ENCODE measurements around the gene C19orf25. TPM values are rescaled to one million over a fixed set of nuclear protein-coding genes. Genes with fewer than 3 reads are reported as not detected.

The C19orf25 gene
- 29.3 and 34.2 TPM in 2 replicates for total RNA-seq (2014; rRNA removed; shearing (Covaris generic))

DNA sequence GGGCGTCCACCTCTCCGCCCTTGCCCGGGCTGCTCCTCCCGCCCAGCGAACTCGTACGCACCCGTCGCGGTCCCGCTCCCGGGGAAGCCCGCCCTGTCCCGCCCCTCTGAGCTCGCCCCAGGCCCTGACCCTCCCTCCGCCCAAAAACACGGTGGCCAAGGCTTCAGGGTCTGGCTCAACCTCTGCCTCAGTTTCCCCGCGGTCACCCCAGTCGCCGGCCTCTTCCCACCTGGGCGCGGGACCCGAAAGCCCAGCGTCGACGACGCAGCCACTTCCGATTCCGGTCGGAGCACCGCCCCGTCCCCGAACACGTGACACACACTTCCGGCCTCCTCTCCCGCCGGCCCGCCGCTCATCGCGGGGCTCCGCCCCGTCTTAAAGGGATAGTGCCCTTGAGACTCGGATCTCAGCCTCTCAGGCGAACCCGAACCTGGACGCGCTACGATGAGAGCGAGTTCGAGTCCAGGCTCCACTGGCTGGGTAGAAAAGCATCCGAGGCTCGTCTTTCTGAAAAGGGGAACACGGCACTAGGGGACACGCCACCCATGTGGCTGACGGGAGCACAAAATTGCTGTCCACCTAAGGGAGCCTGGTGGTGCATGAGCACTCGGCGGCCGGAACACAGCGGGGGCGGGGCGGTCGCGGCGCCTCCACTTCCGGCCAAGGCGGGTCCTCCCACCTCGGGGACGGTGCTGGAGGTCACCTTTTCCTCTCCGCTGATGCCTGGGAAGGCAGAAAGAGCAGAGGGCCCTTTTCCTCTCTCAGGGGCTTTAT lies at the start of gene C19orf25:
Gene C19orf25 (minus strand): TSS at position 282 of the 774 bp plus-strand sequence. CDS start 312 bp downstream, outside the sequence.
- peak; percentile 96 for DNase-seq (ENCODE audit: low read depth in 1 of 2, low spot score in 2 of 2)
- Histone ChIP-seq H3K36me3 (peaks cover 25% of the 10 kb centered on the region), H3K27ac (peak within 1 kb of the TSS; percentile 33), H3K27me3 (replicated peaks) (no peaks in the 10 kb centered on the region), H3K4me3 (peak within 1 kb of the TSS; percentile 55), H3K9me3 (replicated peaks) (no peaks in the 10 kb centered on the region), H3K4me1 (replicated peaks) (peaks cover 12% of the 10 kb centered on the region)

DNA sequence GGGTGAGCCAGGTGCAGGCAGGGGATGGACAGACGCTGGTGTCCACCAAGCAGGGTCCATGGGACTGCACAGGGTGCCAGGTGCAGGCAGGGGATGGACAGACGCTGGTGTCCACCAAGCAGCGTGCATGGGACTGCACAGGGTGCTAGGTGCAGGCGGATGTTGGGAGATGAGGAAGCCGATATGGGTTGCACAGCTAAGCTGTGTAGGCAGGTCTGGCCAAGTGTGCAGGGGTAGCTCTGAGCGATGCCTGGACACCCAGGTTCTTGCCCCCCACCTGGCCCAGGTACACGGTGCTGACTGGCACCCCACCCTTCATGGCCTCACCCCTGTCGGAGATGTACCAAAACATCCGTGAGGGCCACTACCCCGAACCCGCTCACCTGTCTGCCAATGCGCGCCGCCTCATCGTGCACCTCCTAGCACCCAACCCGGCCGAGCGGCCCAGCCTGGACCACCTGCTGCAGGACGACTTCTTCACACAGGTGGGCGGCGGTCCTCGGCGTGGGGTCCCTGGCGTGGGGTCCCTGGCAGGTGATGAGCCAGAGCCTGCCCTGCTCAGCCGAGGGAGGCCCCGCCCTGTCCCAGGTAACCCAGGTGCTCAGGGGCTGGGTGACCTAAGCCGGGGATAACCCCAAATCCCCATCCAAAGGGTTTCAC lies 48.8 kb upstream of the C19orf25 start:
- no peak for DNase-seq (ENCODE audit: low read depth in 1 of 2, low spot score in 2 of 2)
- H3K9me3 ChIP-seq (replicated peaks): no peaks in the 10 kb centered on the region
- no peak overlapping the region for H3K4me3 ChIP-seq
- no peak overlapping the region for H3K27ac ChIP-seq
- H3K27me3 ChIP-seq (replicated peaks): peaks cover 41% of the 10 kb centered on the region
- H3K4me1 ChIP-seq (replicated peaks): no peaks in the 10 kb centered on the region
- no peaks in the 10 kb centered on the region for H3K36me3 ChIP-seq

- no peak overlapping the region for H3K27ac ChIP-seq
- H3K4me3 ChIP-seq: no peak overlapping the region
- no peak for DNase-seq (ENCODE audit: low read depth in 1 of 2, low spot score in 2 of 2)
- H3K36me3 ChIP-seq: no peaks in the 10 kb centered on the region
- peaks cover 45% of the 10 kb centered on the region for H3K27me3 ChIP-seq (replicated peaks)
- H3K9me3 ChIP-seq (replicated peaks): no peaks in the 10 kb centered on the region
- no peaks in the 10 kb centered on the region for H3K4me1 ChIP-seq (replicated peaks)
Measured at GRCh38 chr19:1526979-1527649, 48.1 kb upstream of the C19orf25 start.

GRCh38 chr19:1526066-1526778 lies 47.2 kb upstream of the C19orf25 start:
- H3K27me3 ChIP-seq (replicated peaks): peaks cover 41% of the 10 kb centered on the region
- H3K36me3 ChIP-seq: no peaks in the 10 kb centered on the region
- H3K4me1 ChIP-seq (replicated peaks): no peaks in the 10 kb centered on the region
- no peaks in the 10 kb centered on the region for H3K9me3 ChIP-seq (replicated peaks)
- no peak for DNase-seq (ENCODE audit: low read depth in 1 of 2, low spot score in 2 of 2)
- H3K27ac ChIP-seq: no peak overlapping the region
- no peak overlapping the region for H3K4me3 ChIP-seq

- no peaks in the 10 kb centered on the region for H3K9me3 ChIP-seq (replicated peaks)
- no peak overlapping the region for H3K27ac ChIP-seq
- H3K36me3 ChIP-seq: no peaks in the 10 kb centered on the region
- H3K4me3 ChIP-seq: no peak overlapping the region
- no peak for DNase-seq (ENCODE audit: low read depth in 1 of 2, low spot score in 2 of 2)
- H3K27me3 ChIP-seq (replicated peaks): peaks cover 43% of the 10 kb centered on the region
- H3K4me1 ChIP-seq (replicated peaks): no peaks in the 10 kb centered on the region
Measured at GRCh38 chr19:1525343-1525742, 46.3 kb upstream of the C19orf25 start.

DNA sequence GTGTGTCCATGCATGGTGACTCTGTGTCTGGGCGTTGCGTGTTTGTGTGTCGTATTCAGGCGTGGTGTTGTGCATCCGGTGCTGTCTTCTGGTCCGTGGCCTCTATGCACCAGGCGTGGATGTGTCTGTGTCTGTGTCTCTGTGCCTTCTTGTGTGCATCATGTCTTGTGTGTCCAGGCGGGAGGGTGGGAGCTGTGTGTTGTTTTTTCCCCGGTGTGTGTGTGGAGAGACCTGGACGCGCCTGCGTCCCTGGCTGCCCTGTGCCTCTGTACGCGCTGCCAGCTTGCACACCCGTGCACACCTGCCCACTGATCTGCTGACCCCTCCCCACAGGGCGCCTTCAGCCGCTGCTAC lies 45.9 kb upstream of the C19orf25 start:
- H3K4me3 ChIP-seq: no peak overlapping the region
- H3K9me3 ChIP-seq (replicated peaks): no peaks in the 10 kb centered on the region
- H3K27ac ChIP-seq: no peak overlapping the region
- no peaks in the 10 kb centered on the region for H3K4me1 ChIP-seq (replicated peaks)
- DNase-seq (ENCODE audit: low read depth in 1 of 2, low spot score in 2 of 2): no peak
- H3K36me3 ChIP-seq: no peaks in the 10 kb centered on the region
- H3K27me3 ChIP-seq (replicated peaks): peaks cover 43% of the 10 kb centered on the region

DNA sequence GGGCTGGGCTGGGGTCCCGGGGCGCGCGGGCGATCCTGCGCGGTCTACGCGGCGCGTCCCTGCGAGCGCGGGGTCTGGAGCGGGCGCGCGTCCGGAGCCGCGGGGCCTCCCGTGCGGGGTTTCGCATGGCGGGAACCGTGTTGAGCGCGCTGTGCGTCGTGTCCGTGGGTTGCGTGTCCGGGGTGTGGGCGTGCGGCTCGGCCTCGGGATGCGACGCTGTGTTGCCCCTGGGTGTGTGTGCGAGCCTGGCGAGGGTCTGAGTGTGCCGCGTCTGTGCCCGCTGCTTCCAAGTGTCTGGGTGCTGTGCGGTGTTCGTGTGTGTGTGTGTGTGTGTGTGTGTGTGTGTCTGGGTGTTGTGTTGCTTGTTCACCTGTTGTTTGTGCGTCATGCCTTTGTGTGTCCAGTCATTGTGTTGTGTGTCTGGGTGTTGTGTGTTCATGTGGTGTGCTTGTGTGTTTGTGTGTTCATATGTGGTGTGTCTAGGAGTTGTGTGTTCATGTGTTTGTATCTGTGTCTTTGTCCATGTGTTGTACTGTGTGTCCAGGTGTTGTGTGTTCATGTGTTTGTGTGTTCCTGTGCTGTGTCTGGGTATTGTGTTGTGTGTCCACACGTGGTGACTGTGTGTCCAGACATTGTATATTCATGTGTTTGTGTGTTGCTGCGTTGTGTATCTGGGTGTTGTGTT lies 45.4 kb upstream of the C19orf25 start:
- H3K4me1 ChIP-seq (replicated peaks): no peaks in the 10 kb centered on the region
- no peak for DNase-seq (ENCODE audit: low read depth in 1 of 2, low spot score in 2 of 2)
- no peaks in the 10 kb centered on the region for H3K9me3 ChIP-seq (replicated peaks)
- no peaks in the 10 kb centered on the region for H3K36me3 ChIP-seq
- H3K4me3 ChIP-seq: no peak overlapping the region
- no peak overlapping the region for H3K27ac ChIP-seq
- H3K27me3 ChIP-seq (replicated peaks): peaks cover 43% of the 10 kb centered on the region

GRCh38 chr19:1523412-1524286 lies 44.6 kb upstream of the C19orf25 start, which contains the start of gene PLK5:
PLK5 (plus strand) TSS chr19:1524077; CDS start chr19:1526997, 2,920 bp downstream.
- H3K9me3 ChIP-seq (replicated peaks): no peaks in the 10 kb centered on the region
- H3K27me3 ChIP-seq (replicated peaks): peaks cover 43% of the 10 kb centered on the region

DNA sequence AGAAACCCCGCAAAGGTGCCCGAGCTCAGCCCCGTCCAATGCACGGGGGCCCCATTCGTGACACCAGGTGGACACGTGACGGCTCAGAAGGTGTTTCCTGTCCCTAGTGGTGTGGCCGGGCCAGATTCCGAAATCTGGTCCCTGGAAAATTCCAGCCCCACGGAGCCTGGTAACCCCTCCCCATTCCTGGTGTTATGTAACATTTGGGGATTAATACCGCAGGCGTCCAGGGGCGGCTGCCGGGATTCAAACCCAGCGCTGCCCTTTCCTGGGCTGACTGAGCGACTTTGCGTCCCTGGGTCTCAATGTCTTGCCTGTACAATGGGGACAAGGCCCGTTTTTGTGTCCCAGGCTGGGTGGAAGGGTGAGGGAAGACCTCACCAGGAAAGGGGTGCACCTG lies 43.8 kb upstream of the C19orf25 start:
- no peak overlapping the region for H3K4me3 ChIP-seq
- H3K4me1 ChIP-seq (replicated peaks): no peaks in the 10 kb centered on the region
- H3K27ac ChIP-seq: no peak overlapping the region
- no peaks in the 10 kb centered on the region for H3K36me3 ChIP-seq
- no peak for DNase-seq (ENCODE audit: low read depth in 1 of 2, low spot score in 2 of 2)
- no peaks in the 10 kb centered on the region for H3K9me3 ChIP-seq (replicated peaks)
- H3K27me3 ChIP-seq (replicated peaks): peaks cover 43% of the 10 kb centered on the region

More at GRCh38 chr19:1523412-1524286, 44.6 kb upstream of the C19orf25 start, which contains the start of gene PLK5:
- Histone ChIP-seq H3K27ac (no peak within 1 kb of the TSS), H3K4me1 (replicated peaks) (no peaks in the 10 kb centered on the region), H3K4me3 (no peak within 1 kb of the TSS), H3K36me3 (no peaks in the 10 kb centered on the region)
- DNase-seq (ENCODE audit: low read depth in 1 of 2, low spot score in 2 of 2): no peak

DNA sequence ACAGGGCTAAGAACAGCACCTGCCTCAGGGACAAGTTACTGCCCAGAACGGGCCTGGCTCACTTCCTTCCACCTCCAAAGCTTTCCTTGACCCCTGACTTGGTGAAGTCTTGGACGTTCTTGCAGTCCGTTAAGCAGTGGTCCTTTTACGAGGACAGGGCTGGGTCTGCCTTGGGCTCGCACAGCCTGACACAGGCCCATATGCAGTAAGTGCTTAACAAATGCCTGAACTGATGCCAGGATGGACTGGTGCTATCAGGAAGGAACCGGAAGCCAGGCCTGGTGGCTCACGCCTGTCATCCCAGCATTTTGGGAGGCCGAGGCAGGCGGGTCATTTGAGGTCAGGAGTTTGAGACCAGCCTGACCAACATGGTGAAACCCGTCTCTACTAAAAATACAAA lies 43.0 kb upstream of the C19orf25 start:
- Histone ChIP-seq H3K9me3 (replicated peaks) (no peaks in the 10 kb centered on the region), H3K27ac (no peak overlapping the region), H3K36me3 (no peaks in the 10 kb centered on the region), H3K27me3 (replicated peaks) (peaks cover 43% of the 10 kb centered on the region), H3K4me3 (no peak overlapping the region), H3K4me1 (replicated peaks) (no peaks in the 10 kb centered on the region)
- no peak for DNase-seq (ENCODE audit: low read depth in 1 of 2, low spot score in 2 of 2)

- Histone ChIP-seq H3K4me3 (no peak overlapping the region), H3K36me3 (no peaks in the 10 kb centered on the region), H3K27me3 (replicated peaks) (peaks cover 43% of the 10 kb centered on the region), H3K9me3 (replicated peaks) (no peaks in the 10 kb centered on the region), H3K4me1 (replicated peaks) (no peaks in the 10 kb centered on the region), H3K27ac (no peak overlapping the region)
- DNase-seq (ENCODE audit: low read depth in 1 of 2, low spot score in 2 of 2): no peak
Measured at GRCh38 chr19:1521636-1522035, 42.6 kb upstream of the C19orf25 start.

GRCh38 chr19:1520203-1520780 lies 41.3 kb upstream of the C19orf25 start:
- no peak for DNase-seq (ENCODE audit: low read depth in 1 of 2, low spot score in 2 of 2)
- H3K4me3 ChIP-seq: no peak overlapping the region
- no peaks in the 10 kb centered on the region for H3K4me1 ChIP-seq (replicated peaks)
- H3K36me3 ChIP-seq: no peaks in the 10 kb centered on the region
- 0 out of 2 replicates have a peak, but pooled peaks cover 2% of the 10 kb centered on the region for H3K9me3 ChIP-seq (replicated peaks)
- H3K27ac ChIP-seq: no peak overlapping the region
- H3K27me3 ChIP-seq (replicated peaks): peaks cover 35% of the 10 kb centered on the region
